ENCODE measurements around the gene TMEM150C.

DNA sequence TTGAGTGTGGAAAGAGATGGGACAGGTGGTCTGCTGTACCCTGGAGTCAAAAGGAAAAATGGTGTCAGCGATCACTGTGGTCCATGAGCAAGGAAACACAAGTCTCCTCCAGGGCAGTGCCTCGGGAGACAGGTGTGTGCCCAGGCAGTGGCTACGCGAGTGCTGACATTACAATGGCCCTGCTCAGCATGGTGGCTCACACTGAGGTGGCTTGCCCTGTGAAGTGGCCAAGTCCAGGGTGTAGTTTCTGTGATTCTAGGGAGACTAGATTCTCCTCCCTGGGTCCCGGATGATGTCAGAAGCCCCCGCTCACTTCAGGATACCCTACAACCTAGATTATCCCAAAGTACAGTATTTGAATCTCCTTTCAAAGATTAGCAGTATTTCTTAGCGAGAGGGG lies 44.8 kb upstream of the TMEM150C start:
- no peak for TF ChIP-seq CTCF (IDR thresholded peaks at IDR 0.05; ENCODE audit: insufficient read depth, low read depth, low read length)
- TF ChIP-seq EZH2 (IDR thresholded peaks at IDR 0.05; ENCODE audit: insufficient read depth, low read length), result no peak
